Colon (tissue), 2 donors: ENCODE results near the gene USP32.

Source experiments
- FAIRE-seq: peaks from 2 replicates; lab custom pipeline; 2012; peaks lifted over from hg19 to GRCh38; lab: Jason Lieb, UNC
- donor health status: control.
- donor health status: control.

The USP32 gene

GRCh38 chr17:60129164-60129563 lies 262.8 kb downstream of the USP32 start:
- FAIRE-seq = no peak
